ENCODE data around the gene WASHC3.

WASHC3 gene

GRCh38 chr12:102069707-102070106 is 7.9 kb upstream of the WASHC3 start (continued):
- no peak for TF ChIP-seq PATZ1 (CRISPR knock-in tag; IDR thresholded peaks at IDR 0.05; ENCODE audit: borderline replicate concordance)
- TF ChIP-seq TOX (CRISPR knock-in tag; IDR thresholded peaks at IDR 0.05; ENCODE audit: borderline replicate concordance) = no peak

GRCh38 chr12:102067574-102068258 is 5.9 kb upstream of the WASHC3 start:
- TF ChIP-seq ZFP30 (CRISPR knock-in tag; IDR thresholded peaks at IDR 0.05) (no peak), ZNF8 (CRISPR knock-in tag; IDR thresholded peaks at IDR 0.05) (no peak), PPARA (CRISPR knock-in tag; IDR thresholded peaks at IDR 0.05; ENCODE audit: borderline replicate concordance) (no peak), GLIS3 (CRISPR knock-in tag; IDR thresholded peaks at IDR 0.05) (no peak)
- ATAC-seq = peak; percentile 66

GRCh38 chr12:102064476-102064875 is 2.7 kb upstream of the WASHC3 start:
- ATAC-seq = no peak
- TF ChIP-seq ZFP3 (CRISPR knock-in tag; IDR thresholded peaks at IDR 0.05) (no peak), SNAI2 (CRISPR knock-in tag; IDR thresholded peaks at IDR 0.05) (no peak), CSRNP3 (CRISPR knock-in tag; IDR thresholded peaks at IDR 0.05) (no peak), GLIS3 (CRISPR knock-in tag; IDR thresholded peaks at IDR 0.05) (no peak), ISL1 (CRISPR knock-in tag; IDR thresholded peaks at IDR 0.05) (no peak)

GRCh38 chr12:102063069-102063468 is 1.3 kb upstream of the WASHC3 start:
- ATAC-seq = no peak
- TF ChIP-seq POU6F1 (CRISPR knock-in tag; IDR thresholded peaks at IDR 0.05; ENCODE audit: borderline replicate concordance, low read depth) (no peak), CSRNP3 (CRISPR knock-in tag; IDR thresholded peaks at IDR 0.05) (no peak), ZNF70 (CRISPR knock-in tag; IDR thresholded peaks at IDR 0.05) (no peak), PATZ1 (CRISPR knock-in tag; IDR thresholded peaks at IDR 0.05; ENCODE audit: borderline replicate concordance) (no peak), TCF4 (CRISPR knock-in tag; IDR thresholded peaks at IDR 0.05; ENCODE audit: borderline replicate concordance) (no peak), CSDC2 (CRISPR knock-in tag; IDR thresholded peaks at IDR 0.05) (no peak), SNAI2 (CRISPR knock-in tag; IDR thresholded peaks at IDR 0.05) (no peak)

GRCh38 chr12:102062419-102062806 is 622 bp upstream of the WASHC3 start:
- TF ChIP-seq BACH2 (CRISPR knock-in tag; IDR thresholded peaks at IDR 0.05; ENCODE audit: borderline replicate concordance) = no peak
- ATAC-seq = no peak

- peak; percentile 25 for ATAC-seq
- no peak for TF ChIP-seq ARNTL (CRISPR knock-in tag; IDR thresholded peaks at IDR 0.05; ENCODE audit: borderline replicate concordance, low read depth)
- no peak for TF ChIP-seq ISL1 (CRISPR knock-in tag; IDR thresholded peaks at IDR 0.05)
- TF ChIP-seq ZNF70 (CRISPR knock-in tag; IDR thresholded peaks at IDR 0.05) = no peak
- TF ChIP-seq CSDC2 (CRISPR knock-in tag; IDR thresholded peaks at IDR 0.05) = no peak
- TF ChIP-seq GLIS3 (CRISPR knock-in tag; IDR thresholded peaks at IDR 0.05) = no peak
- no peak for TF ChIP-seq TCF4 (CRISPR knock-in tag; IDR thresholded peaks at IDR 0.05; ENCODE audit: borderline replicate concordance)
- no peak for TF ChIP-seq CREB5 (CRISPR knock-in tag; IDR thresholded peaks at IDR 0.05; ENCODE audit: low read depth)
- TF ChIP-seq ESRRG (CRISPR knock-in tag; IDR thresholded peaks at IDR 0.05) = no peak
- TF ChIP-seq PPARA (CRISPR knock-in tag; IDR thresholded peaks at IDR 0.05; ENCODE audit: borderline replicate concordance) = no peak
- no peak for TF ChIP-seq PATZ1 (CRISPR knock-in tag; IDR thresholded peaks at IDR 0.05; ENCODE audit: borderline replicate concordance)
- no peak for TF ChIP-seq ZNF565 (CRISPR knock-in tag; conservative IDR thresholded peaks at IDR 0.05; ENCODE audit: low read depth)
Measured at GRCh38 chr12:102061096-102061559, 663 bp downstream of the WASHC3 start.
